ENCODE measurements around the gene TBC1D22B.
"Not testable (repeated sequence)": the region's sequence is repeated elsewhere in the genome, so short reads cannot be mapped to it uniquely, and the experiment has no call there.

The TBC1D22B gene

DNA sequence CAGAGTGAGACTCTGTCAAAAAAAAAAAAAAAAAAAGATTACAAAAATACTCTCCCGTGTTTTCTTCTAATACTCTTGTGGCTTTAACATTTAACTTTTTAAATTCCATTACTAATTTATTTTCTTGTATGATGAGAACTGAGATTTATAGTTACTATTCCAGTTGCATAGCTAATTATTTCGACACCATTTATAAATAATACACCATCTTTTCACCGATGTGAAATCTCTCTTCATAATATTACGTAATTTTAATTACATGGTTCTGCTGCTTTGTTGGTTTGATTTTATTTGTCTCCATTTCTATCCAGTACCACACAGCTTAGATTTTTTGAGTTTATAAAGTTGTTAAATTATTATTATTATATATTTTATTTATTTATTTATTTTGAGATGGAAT lies 42.4 kb downstream of the TBC1D22B start:
- no peak overlapping the region for H3K4me3 ChIP-seq (ENCODE audit: low read length)
- no peak overlapping the region for H3K9ac ChIP-seq (ENCODE audit: low read length)
- H3K4me1 ChIP-seq (ENCODE audit: control insufficient read depth, insufficient read depth, low read length) = no peaks in the 10 kb centered on the region
- H3K36me3 ChIP-seq (ENCODE audit: control insufficient read depth, insufficient read depth, low read length) = no peaks in the 10 kb centered on the region
- no peaks in the 10 kb centered on the region for H3K27me3 ChIP-seq (ENCODE audit: control insufficient read depth, insufficient read depth, low read length)
- H3K9me3 ChIP-seq (ENCODE audit: control insufficient read depth, low read length) = no peaks in the 10 kb centered on the region

DNA sequence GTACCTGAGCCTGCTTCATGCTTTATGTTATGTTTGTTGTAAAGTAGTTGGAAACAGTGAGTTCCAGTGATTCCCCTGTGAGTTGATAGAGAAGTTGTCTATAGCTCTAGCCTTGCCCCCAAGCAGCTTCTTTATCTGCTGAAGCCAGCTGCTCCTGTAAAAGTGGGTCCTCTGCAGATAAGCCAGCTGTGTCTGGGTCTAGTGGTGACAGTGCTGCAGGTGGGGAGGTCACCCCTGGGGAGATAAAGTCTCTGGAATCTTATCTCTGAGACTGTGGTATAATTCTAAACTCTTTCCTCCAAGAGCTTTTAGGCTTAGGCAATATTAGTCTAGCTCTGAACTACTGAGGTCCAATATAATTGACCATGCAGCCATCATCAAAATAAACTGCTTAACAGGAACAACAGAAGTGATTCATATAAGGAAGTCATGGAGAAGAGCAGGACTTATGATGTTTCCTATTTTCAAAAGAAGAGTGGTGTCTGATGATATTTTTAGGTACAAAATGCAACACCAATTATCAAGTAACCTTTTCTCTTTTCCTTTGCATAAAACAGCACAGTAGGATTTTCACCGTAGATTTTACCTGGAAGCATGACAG lies 44.6 kb downstream of the TBC1D22B start:
- H3K36me3 ChIP-seq (ENCODE audit: control insufficient read depth, insufficient read depth, low read length) = no peaks in the 10 kb centered on the region
- no peak overlapping the region for H3K4me3 ChIP-seq (ENCODE audit: low read length)
- H3K27me3 ChIP-seq (ENCODE audit: control insufficient read depth, insufficient read depth, low read length) = no peaks in the 10 kb centered on the region
- no peak overlapping the region for H3K9ac ChIP-seq (ENCODE audit: low read length)
- H3K4me1 ChIP-seq (ENCODE audit: control insufficient read depth, insufficient read depth, low read length) = no peaks in the 10 kb centered on the region
- H3K9me3 ChIP-seq (ENCODE audit: control insufficient read depth, low read length) = no peaks in the 10 kb centered on the region

DNA sequence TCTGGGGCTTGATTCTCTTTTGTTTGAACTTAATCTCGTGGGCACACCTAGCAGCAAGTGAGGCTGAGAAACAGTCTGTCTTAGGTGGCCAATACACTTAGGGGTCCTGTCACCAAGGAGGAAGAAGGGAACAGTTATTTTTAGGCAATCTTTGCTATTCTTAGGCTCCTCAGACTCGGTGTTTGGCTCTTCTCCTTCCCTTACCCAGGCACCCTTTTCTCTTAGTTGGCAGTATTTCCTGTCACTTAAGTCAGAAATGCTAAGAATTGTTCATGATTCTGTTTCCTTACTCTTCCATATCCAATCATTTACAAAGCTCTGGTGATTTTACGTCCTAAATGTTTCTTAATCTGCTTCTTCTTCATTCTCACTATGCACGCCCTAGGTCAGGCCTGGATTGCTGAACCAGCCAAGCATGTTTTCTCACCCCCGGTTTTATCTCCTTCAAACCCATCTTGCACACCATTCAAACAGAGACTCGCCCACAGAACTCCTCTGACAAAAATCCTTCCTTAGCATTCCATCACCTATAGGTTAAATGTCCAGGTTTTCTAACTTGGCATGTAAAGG lies 45.6 kb downstream of the TBC1D22B start:
- Histone ChIP-seq H3K4me1 (ENCODE audit: control insufficient read depth, insufficient read depth, low read length) (no peaks in the 10 kb centered on the region), H3K36me3 (ENCODE audit: control insufficient read depth, insufficient read depth, low read length) (no peaks in the 10 kb centered on the region), H3K4me3 (ENCODE audit: low read length) (no peak overlapping the region), H3K9me3 (ENCODE audit: control insufficient read depth, low read length) (no peaks in the 10 kb centered on the region), H3K9ac (ENCODE audit: low read length) (no peak overlapping the region), H3K27me3 (ENCODE audit: control insufficient read depth, insufficient read depth, low read length) (no peaks in the 10 kb centered on the region)

DNA sequence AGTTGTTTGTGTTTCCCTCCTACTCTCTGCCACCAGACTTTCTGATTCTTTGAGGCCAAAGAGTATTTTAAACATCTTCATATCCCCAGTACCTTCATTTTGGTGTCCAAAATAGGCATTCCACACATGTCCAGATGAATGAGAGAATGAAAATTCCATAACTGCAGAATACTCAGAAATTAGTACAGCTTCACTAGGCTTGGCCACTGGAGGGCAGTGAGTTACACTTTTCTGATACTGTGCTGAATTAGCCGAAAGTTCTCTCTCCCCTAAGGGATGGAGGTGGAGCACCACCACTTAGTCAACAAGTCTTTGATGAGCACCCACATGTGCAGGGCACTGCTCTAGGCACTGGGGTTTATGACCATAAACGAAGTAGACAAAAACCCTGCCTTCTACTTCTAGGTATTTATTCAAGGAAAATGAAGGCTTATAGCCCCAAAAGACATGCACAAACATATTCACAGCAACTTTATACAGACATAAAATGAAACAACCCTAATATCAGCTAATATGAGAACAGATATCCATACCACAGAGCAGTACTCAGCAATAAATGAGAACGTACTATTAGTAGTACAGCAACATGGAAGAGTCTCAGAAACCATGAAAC lies 46.4 kb downstream of the TBC1D22B start:
- Histone ChIP-seq H3K4me1 (ENCODE audit: control insufficient read depth, insufficient read depth, low read length) (no peaks in the 10 kb centered on the region), H3K9ac (ENCODE audit: low read length) (no peak overlapping the region), H3K27me3 (ENCODE audit: control insufficient read depth, insufficient read depth, low read length) (no peaks in the 10 kb centered on the region), H3K4me3 (ENCODE audit: low read length) (no peak overlapping the region), H3K9me3 (ENCODE audit: control insufficient read depth, low read length) (no peaks in the 10 kb centered on the region), H3K36me3 (ENCODE audit: control insufficient read depth, insufficient read depth, low read length) (no peaks in the 10 kb centered on the region)

DNA sequence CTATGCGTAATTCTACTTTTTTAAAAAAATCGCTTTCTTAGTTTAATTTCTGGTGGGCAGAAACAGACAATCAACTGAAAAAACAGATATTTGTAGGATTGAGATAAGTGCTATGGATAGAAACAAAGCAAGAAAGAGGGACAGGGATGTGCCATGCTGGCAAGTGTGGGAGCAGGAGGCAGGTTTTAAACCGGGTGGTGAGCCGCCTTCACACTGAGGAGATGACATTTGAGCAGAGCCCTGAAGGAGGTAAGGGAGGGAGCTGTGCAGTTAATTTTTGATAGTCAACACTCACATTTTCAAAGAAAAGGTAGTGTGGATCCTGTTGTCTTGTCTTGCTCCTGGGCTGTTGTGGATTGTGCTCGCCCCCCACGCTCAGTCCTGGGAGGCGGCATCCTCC lies 47.2 kb downstream of the TBC1D22B start:
- Histone ChIP-seq H3K36me3 (ENCODE audit: control insufficient read depth, insufficient read depth, low read length) (no peaks in the 10 kb centered on the region), H3K27me3 (ENCODE audit: control insufficient read depth, insufficient read depth, low read length) (no peaks in the 10 kb centered on the region), H3K9ac (ENCODE audit: low read length) (no peak overlapping the region), H3K4me1 (ENCODE audit: control insufficient read depth, insufficient read depth, low read length) (no peaks in the 10 kb centered on the region), H3K4me3 (ENCODE audit: low read length) (no peak overlapping the region), H3K9me3 (ENCODE audit: control insufficient read depth, low read length) (no peaks in the 10 kb centered on the region)

DNA sequence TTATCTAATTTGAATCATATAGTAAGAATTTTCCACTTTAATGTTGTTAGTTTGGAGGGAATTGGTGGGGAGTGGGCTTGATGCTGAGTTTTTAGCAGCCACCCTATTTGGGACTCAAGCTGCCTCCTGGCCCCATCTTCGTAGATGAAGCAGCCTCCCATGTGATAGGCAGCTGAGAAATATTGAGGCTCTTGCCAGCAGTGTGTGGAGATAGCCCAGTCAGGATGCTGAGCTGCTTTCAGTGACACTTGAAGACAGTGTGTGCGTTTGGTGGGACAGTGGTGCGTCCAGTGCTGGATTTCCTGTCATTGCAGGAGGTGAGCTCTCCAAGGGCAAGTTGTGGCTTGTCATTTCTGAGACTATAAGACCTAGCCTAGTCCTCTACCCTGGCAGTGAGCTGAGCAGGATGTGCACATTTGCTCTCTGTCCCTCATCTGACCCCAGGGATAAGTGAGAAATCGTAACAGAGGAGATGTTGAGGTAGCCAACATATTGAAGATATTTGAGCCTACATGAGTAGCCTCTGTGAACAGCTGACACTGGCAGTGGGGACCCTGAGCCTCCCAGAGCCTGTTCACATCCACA lies 48.4 kb downstream of the TBC1D22B start:
- no peaks in the 10 kb centered on the region for H3K27me3 ChIP-seq (ENCODE audit: control insufficient read depth, insufficient read depth, low read length)
- no peak overlapping the region for H3K9ac ChIP-seq (ENCODE audit: low read length)
- no peaks in the 10 kb centered on the region for H3K36me3 ChIP-seq (ENCODE audit: control insufficient read depth, insufficient read depth, low read length)
- no peaks in the 10 kb centered on the region for H3K4me1 ChIP-seq (ENCODE audit: control insufficient read depth, insufficient read depth, low read length)
- no peak overlapping the region for H3K4me3 ChIP-seq (ENCODE audit: low read length)
- no peaks in the 10 kb centered on the region for H3K9me3 ChIP-seq (ENCODE audit: control insufficient read depth, low read length)

DNA sequence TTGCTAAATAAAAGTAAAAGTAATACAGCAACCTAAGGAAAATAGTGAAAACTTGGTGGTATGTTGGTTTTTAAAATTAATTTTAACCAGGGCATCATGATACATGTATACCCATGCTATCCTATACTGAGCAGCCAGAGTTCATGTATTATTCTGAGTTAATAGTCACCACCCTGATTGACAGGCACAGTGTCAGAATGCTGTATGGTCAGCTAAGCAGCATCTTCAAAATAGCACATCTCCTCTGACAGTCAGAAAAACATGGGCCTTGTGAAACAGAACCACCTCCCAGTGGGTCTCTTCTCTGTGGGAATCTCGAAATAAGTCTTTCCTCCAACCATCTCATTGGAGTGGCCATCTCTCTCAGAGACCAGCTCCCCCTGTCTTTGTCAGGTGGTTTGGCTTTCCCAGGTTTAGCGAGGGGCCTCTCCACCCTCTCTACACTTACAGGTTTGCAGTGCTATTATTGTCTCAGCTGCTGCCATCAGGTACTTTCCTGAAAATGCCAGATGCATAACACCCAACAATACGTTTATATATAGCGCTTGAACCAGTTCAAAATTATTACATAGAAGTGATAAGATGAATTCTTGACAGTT lies 49.2 kb downstream of the TBC1D22B start:
- Histone ChIP-seq H3K27me3 (ENCODE audit: control insufficient read depth, insufficient read depth, low read length) (no peaks in the 10 kb centered on the region), H3K4me3 (ENCODE audit: low read length) (no peak overlapping the region), H3K4me1 (ENCODE audit: control insufficient read depth, insufficient read depth, low read length) (no peaks in the 10 kb centered on the region), H3K9ac (ENCODE audit: low read length) (no peak overlapping the region), H3K36me3 (ENCODE audit: control insufficient read depth, insufficient read depth, low read length) (no peaks in the 10 kb centered on the region), H3K9me3 (ENCODE audit: control insufficient read depth, low read length) (no peaks in the 10 kb centered on the region)

DNA sequence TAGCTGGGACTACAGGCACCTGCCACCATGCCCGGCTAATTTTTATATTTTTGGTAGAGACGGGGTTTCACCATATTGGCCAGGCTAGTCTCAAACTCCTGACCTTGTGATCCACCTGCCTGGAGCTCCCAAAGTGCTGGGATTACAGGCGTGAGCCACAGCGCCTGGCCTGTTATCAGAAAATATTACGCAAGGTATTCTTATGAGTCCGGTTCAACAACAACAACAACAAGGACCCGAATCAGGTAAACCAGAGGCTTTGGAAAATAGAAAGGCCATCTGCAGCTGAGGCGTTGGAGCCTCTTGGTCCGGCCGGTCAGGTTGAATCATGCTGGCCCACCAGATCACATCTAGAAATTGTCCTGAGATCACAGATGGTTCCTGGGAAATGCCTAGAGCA lies 49.9 kb downstream of the TBC1D22B start:
- H3K9ac ChIP-seq (ENCODE audit: low read length); H3K4me1 ChIP-seq (ENCODE audit: control insufficient read depth, insufficient read depth, low read length); H3K27me3 ChIP-seq (ENCODE audit: control insufficient read depth, insufficient read depth, low read length); H3K36me3 ChIP-seq (ENCODE audit: control insufficient read depth, insufficient read depth, low read length); H3K9me3 ChIP-seq (ENCODE audit: control insufficient read depth, low read length); H3K4me3 ChIP-seq (ENCODE audit: low read length): not testable (repeated sequence)

DNA sequence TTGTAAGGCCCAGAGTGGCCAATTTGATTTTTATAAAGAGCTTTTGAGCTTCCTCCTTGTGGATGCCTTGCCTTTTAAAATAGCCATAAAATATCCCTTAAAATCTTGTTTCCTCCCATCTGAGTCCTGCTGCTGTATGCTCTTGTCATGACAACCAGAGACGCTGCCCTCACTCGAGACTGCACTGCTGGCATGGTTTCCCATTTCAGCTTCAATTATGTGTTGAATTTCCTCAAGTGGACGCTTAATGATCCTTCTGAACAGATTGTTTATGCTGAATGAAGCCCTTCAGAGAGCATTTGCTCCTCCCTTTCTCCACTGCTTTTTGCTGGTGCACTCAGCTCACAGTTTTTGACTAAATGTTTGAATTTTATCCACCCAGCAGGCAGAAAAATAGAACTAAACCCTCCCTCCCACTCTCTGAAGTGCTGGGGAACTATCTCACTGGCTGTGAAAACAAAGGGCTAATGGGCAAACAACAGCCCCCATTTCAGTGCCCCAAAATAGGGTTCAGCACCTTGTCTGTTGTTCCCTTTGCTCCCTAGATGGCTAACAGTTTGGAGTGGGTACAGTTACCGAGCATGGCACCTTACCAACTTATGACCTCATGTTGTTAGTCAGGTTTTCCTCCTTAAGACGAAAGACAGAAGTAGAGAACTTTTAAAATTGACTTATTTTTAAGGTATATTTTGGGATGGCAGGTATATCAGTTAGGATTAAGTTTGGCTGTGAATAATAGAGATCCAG lies 50.7 kb downstream of the TBC1D22B start:
- H3K9ac ChIP-seq (ENCODE audit: low read length) = no peak overlapping the region
- no peaks in the 10 kb centered on the region for H3K9me3 ChIP-seq (ENCODE audit: control insufficient read depth, low read length)
- H3K4me3 ChIP-seq (ENCODE audit: low read length) = no peak overlapping the region
- H3K36me3 ChIP-seq (ENCODE audit: control insufficient read depth, insufficient read depth, low read length) = peaks cover 3% of the 10 kb centered on the region
- H3K4me1 ChIP-seq (ENCODE audit: control insufficient read depth, insufficient read depth, low read length) = no peaks in the 10 kb centered on the region
- H3K27me3 ChIP-seq (ENCODE audit: control insufficient read depth, insufficient read depth, low read length) = no peaks in the 10 kb centered on the region

DNA sequence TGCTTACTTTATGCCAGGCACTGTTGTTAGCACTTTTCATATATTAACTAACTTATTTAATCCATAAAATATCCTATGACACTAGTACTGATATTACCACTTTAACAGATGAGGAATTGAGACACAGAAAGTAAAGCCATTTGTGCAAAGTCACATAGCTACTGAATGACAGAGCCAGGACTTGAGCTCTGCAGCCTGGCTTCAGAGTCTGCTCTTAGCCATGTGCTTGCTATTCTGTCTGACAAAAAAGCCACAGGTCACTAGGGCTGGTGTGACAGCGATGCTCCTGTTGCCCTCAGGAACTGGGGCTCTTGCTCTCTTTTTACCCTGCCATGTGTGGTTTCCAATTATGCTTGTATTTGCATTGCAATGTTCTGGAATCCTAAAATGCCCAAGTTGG lies 51.5 kb downstream of the TBC1D22B start:
- Histone ChIP-seq H3K4me1 (ENCODE audit: control insufficient read depth, insufficient read depth, low read length) (no peaks in the 10 kb centered on the region), H3K9ac (ENCODE audit: low read length) (no peak overlapping the region), H3K9me3 (ENCODE audit: control insufficient read depth, low read length) (no peaks in the 10 kb centered on the region), H3K27me3 (ENCODE audit: control insufficient read depth, insufficient read depth, low read length) (no peaks in the 10 kb centered on the region), H3K4me3 (ENCODE audit: low read length) (no peak overlapping the region), H3K36me3 (ENCODE audit: control insufficient read depth, insufficient read depth, low read length) (peaks cover 4% of the 10 kb centered on the region)

DNA sequence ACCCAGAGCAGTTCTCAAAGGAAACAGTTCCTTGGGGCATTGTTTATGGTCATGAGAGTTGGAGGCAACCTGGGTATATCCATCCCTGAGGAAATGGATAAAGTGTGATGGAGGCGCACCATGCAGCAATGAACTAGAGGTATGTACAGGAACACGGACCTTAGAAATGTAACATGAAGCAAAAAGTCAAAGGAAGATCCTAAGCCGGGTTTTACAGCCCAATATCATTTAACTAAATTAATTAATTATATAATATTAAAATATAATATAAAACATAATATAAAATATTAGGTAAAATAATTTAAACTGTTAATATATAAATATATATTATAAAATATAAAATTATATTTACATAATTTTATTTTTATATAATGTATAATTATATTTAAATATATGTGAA lies 52.1 kb downstream of the TBC1D22B start:
- H3K27me3 ChIP-seq (ENCODE audit: control insufficient read depth, insufficient read depth, low read length) = no peaks in the 10 kb centered on the region
- no peaks in the 10 kb centered on the region for H3K4me1 ChIP-seq (ENCODE audit: control insufficient read depth, insufficient read depth, low read length)
- H3K9ac ChIP-seq (ENCODE audit: low read length) = no peak overlapping the region
- peaks cover 4% of the 10 kb centered on the region for H3K36me3 ChIP-seq (ENCODE audit: control insufficient read depth, insufficient read depth, low read length)
- H3K4me3 ChIP-seq (ENCODE audit: low read length) = no peak overlapping the region
- H3K9me3 ChIP-seq (ENCODE audit: control insufficient read depth, low read length) = no peaks in the 10 kb centered on the region

DNA sequence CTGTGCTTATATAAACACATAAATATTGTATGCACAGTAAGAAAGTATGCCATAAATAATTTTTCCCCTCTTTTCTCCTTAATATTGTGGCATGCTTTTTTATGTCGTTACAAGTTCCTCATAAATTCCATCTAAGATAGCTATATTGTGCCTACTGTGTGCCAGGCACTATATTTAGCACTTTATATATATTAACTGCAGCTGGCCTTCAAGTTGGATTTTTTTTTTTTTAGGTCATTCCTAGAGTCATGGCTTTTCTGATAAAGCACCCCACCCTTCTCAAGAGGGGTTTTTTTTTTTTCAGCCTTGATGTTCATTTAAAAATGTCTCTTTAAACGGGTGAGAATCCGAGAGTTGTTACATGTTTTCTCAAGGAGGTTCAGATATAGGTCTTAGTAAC lies 53.4 kb downstream of the TBC1D22B start:
- H3K9me3 ChIP-seq (ENCODE audit: control insufficient read depth, low read length) = no peaks in the 10 kb centered on the region
- no peaks in the 10 kb centered on the region for H3K4me1 ChIP-seq (ENCODE audit: control insufficient read depth, insufficient read depth, low read length)
- H3K4me3 ChIP-seq (ENCODE audit: low read length) = no peak overlapping the region
- no peaks in the 10 kb centered on the region for H3K27me3 ChIP-seq (ENCODE audit: control insufficient read depth, insufficient read depth, low read length)
- H3K36me3 ChIP-seq (ENCODE audit: control insufficient read depth, insufficient read depth, low read length) = peaks cover 8% of the 10 kb centered on the region
- no peak overlapping the region for H3K9ac ChIP-seq (ENCODE audit: low read length)

All from mucosa of stomach (tissue), 1 donor.